OCI-LY1 (cell line): ENCODE data around the gene DTL.

ENCODE experiments used
- H2AFZ ChIP-seq: fragments of 200-600 bp; sonication (generic), shearing (Covaris generic); 2 replicates; pipeline ENCODE4 v1.6.0; 2014; ENCODE audit warnings: antibody characterized with exemption, mild to moderate bottlenecking, low read length
- H3F3A ChIP-seq: fragments of 200-600 bp; sonication (generic), shearing (Covaris generic); 2 replicates; pipeline ENCODE4 v1.6.0; 2014; ENCODE audit warnings: mild to moderate bottlenecking, antibody characterized with exemption, low read length, moderate library complexity; ENCODE audit not compliant: insufficient read depth
- H3K27ac ChIP-seq: fragments of 200-600 bp; sonication (generic); 2 replicates; pipeline ENCODE4 v1.5.1; 2014; ENCODE audit warnings: low read length, mixed run types, mild to moderate bottlenecking, low read depth; ENCODE audit not compliant: poor library complexity, severe bottlenecking
- H3K27me3 ChIP-seq: fragments of 200-600 bp; sonication (generic); 2 replicates; pipeline ENCODE4 v1.6.0; 2014; ENCODE audit warnings: antibody characterized with exemption, mild to moderate bottlenecking, low read length, moderate library complexity; ENCODE audit not compliant: insufficient read depth
- H3K36me3 ChIP-seq: fragments of 200-600 bp; sonication (generic); 2 replicates; pipeline ENCODE4 v1.6.1; 2014; ENCODE audit warnings: mild to moderate bottlenecking, antibody characterized with exemption, low read length, moderate library complexity, mixed read lengths; ENCODE audit not compliant: insufficient read depth
- H3K4me1 ChIP-seq: fragments of 200-600 bp; sonication (generic); 2 replicates; pipeline ENCODE4 v1.5.1; 2014; ENCODE audit warnings: mild to moderate bottlenecking, low read length, moderate library complexity; ENCODE audit not compliant: insufficient read depth, severe bottlenecking
- H3K4me2 ChIP-seq: fragments of 200-600 bp; sonication (generic), shearing (Covaris generic); 2 replicates; pipeline ENCODE4 v1.6.1; 2014; ENCODE audit warnings: low read length
- H3K4me3 ChIP-seq: fragments of 200-600 bp; sonication (generic); 2 replicates; pipeline ENCODE4 v1.5.1; 2014; ENCODE audit warnings: low read length, low read depth, mild to moderate bottlenecking, mixed read lengths; ENCODE audit not compliant: poor library complexity, severe bottlenecking
- H3K79me2 ChIP-seq: fragments of 200-600 bp; shearing (Covaris generic); 2 replicates; pipeline ENCODE4 v1.6.1; 2016; ENCODE audit warnings: mixed run types, low read length, mixed read lengths; ENCODE audit not compliant: insufficient read depth
- H3K9ac ChIP-seq: fragments of 200-600 bp; sonication (generic), shearing (Covaris generic); 2 replicates; pipeline ENCODE4 v1.6.1; 2014; ENCODE audit warnings: mild to moderate bottlenecking, low read length, mixed read lengths
- H3K9me2 ChIP-seq: fragments of 200-600 bp; sonication (generic), shearing (Covaris generic); 2 replicates; pipeline ENCODE4 v1.6.1; 2014; ENCODE audit warnings: low read depth, mild to moderate bottlenecking, low read length, mixed read lengths
- H3K9me3 ChIP-seq: fragments of 200-600 bp; shearing (Covaris generic); 2 replicates; pipeline ENCODE4 v1.6.1; 2014; ENCODE audit warnings: low read length, mixed read lengths
- H4K20me1 ChIP-seq: fragments of 200-600 bp; sonication (generic), shearing (Covaris generic); 2 replicates; pipeline ENCODE4 v1.6.0; 2016; ENCODE audit warnings: mild to moderate bottlenecking, low read length; ENCODE audit not compliant: insufficient read depth
- CTCF ChIP-seq: fragments of 200-600 bp; sonication (generic), shearing (Covaris generic); IDR thresholded peaks from 2 replicates; pipeline ENCODE4 v1.5.1; 2017; ENCODE audit warnings: mild to moderate bottlenecking, antibody characterized with exemption, low read length, moderate library complexity, mixed read lengths
- EZH2 ChIP-seq: fragments of 200-600 bp; sonication (generic), shearing (Covaris generic); IDR thresholded peaks from 2 replicates; pipeline ENCODE4 v1.8.0; 2017; ENCODE audit warnings: borderline replicate concordance, mixed run types, mild to moderate bottlenecking, antibody characterized with exemption, low read length, moderate library complexity, mixed read lengths

DTL gene

GRCh38 chr1:212101251-212101650, 65.7 kb downstream of the DTL start:
- Histone ChIP-seq H3K4me2 (no peak overlapping the region), H3K4me1 (peaks cover 6% of the 10 kb centered on the region), H3K9me3 (0 out of 2 replicates have a peak, but pooled peaks cover 2% of the 10 kb centered on the region), H2AFZ (no peak overlapping the region), H3K79me2 (0 out of 2 replicates have a peak, but pooled peaks cover 3% of the 10 kb centered on the region), H3F3A (no peaks in the 10 kb centered on the region), H3K36me3 (peaks cover 86% of the 10 kb centered on the region), H3K9me2 (no peaks in the 10 kb centered on the region), H3K27ac (no peak overlapping the region), H3K4me3 (no peak overlapping the region), H3K9ac (no peak overlapping the region), H3K27me3 (no peaks in the 10 kb centered on the region), H4K20me1 (no peaks in the 10 kb centered on the region)
- no peak for TF ChIP-seq EZH2
- TF ChIP-seq CTCF = no peak

GRCh38 chr1:212101735-212102134, 66.2 kb downstream of the DTL start:
- H3F3A ChIP-seq = no peaks in the 10 kb centered on the region
- H2AFZ ChIP-seq = no peak overlapping the region
- peaks cover 6% of the 10 kb centered on the region for H3K4me1 ChIP-seq
- H3K9me3 ChIP-seq = 0 out of 2 replicates have a peak, but pooled peaks cover 2% of the 10 kb centered on the region
- 0 out of 2 replicates have a peak, but pooled peaks cover 3% of the 10 kb centered on the region for H3K79me2 ChIP-seq
- TF ChIP-seq EZH2 (no peak), CTCF (no peak)
- H3K27me3 ChIP-seq = no peaks in the 10 kb centered on the region
- H3K36me3 ChIP-seq = peaks cover 83% of the 10 kb centered on the region
- H3K9me2 ChIP-seq = no peaks in the 10 kb centered on the region
- H3K4me3 ChIP-seq = no peak overlapping the region
- no peak overlapping the region for H3K9ac ChIP-seq
- H3K27ac ChIP-seq = no peak overlapping the region
- no peaks in the 10 kb centered on the region for H4K20me1 ChIP-seq
- H3K4me2 ChIP-seq = no peak overlapping the region

- Histone ChIP-seq H3K27ac (no peak overlapping the region), H3K4me2 (no peak overlapping the region), H3F3A (no peaks in the 10 kb centered on the region), H3K27me3 (no peaks in the 10 kb centered on the region), H4K20me1 (no peaks in the 10 kb centered on the region), H3K9ac (no peak overlapping the region), H3K9me2 (no peaks in the 10 kb centered on the region), H3K36me3 (peaks cover 74% of the 10 kb centered on the region), H3K4me3 (no peak overlapping the region), H3K79me2 (no peaks in the 10 kb centered on the region), H2AFZ (no peak overlapping the region), H3K9me3 (no peaks in the 10 kb centered on the region), H3K4me1 (peaks cover 6% of the 10 kb centered on the region)
- TF ChIP-seq CTCF = no peak
- no peak for TF ChIP-seq EZH2
These were observed 69.2 kb downstream of the DTL start for GRCh38 chr1:212104586-212105325.
